Breast epithelium (tissue), 4 donors: Measurements from ENCODE around the gene SDK2. TPM values are rescaled to one million over a fixed set of nuclear protein-coding genes. Genes with fewer than 3 reads are reported as not detected.

Experiments
- DNase-seq, 2 donors: peaks; one replicate each; pipeline ENCODE4 v3.0.0-alpha.2; 2019; ENCODE audit warnings: low spot score in 2 of 2
- H3K27ac ChIP-seq, 2 donors: fragments of 200-600 bp; sonication (generic) in 1 of 2; one replicate each; pipeline ENCODE4 v1.5.1; 2016 to 2019; ENCODE audit warnings: mild to moderate bottlenecking in 1 of 2
- H3K27me3 ChIP-seq, 2 donors: fragments of 200-600 bp; sonication (generic) in 1 of 2; one replicate each; pipeline versions ENCODE4 v1.5.1 to v1.6.0; 2017 to 2019; ENCODE audit warnings: control low read depth in 1 of 2, mild to moderate bottlenecking in 1 of 2
- H3K36me3 ChIP-seq: fragments of 200-600 bp; one replicate; pipeline ENCODE4 v1.5.1; 2019
- H3K4me1 ChIP-seq, 2 donors: fragments of 200-600 bp; sonication (generic); one replicate each; pipeline ENCODE4 v1.5.1; 2016 to 2019; ENCODE audit warnings: control low read depth in 1 of 2
- H3K4me3 ChIP-seq, 3 donors: fragments of 200-600 bp; sonication (generic); 1 replicate in 2 of 3; 2 replicates in 1 of 3; pipeline ENCODE4 v1.5.1; 2016 to 2019; ENCODE audit warnings: mild to moderate bottlenecking in 3 of 3, moderate library complexity in 2 of 3
- H3K9me3 ChIP-seq, 2 donors: fragments of 200-600 bp; sonication (generic) in 1 of 2; one replicate each; pipeline ENCODE4 v1.5.1; 2016 to 2019; ENCODE audit warnings: control low read depth in 1 of 2
- POLR2A ChIP-seq: fragments of 450-650 bp; IDR thresholded peaks from one replicate; pipeline ENCODE4 v1.6.1; 2016; ENCODE audit warnings: antibody characterized with exemption, mild to moderate bottlenecking, moderate library complexity
- POLR2AphosphoS5 ChIP-seq, 3 donors: sonication (generic); formaldehyde crosslinking; IDR thresholded peaks; one replicate each; pipeline ENCODE4 v1.6.1; 2017; ENCODE audit warnings: antibody characterized with exemption in 3 of 3
- intact Hi-C: fragments of 100-400 bp; cut with DNase I; formaldehyde crosslinking; loops from one replicate; pipeline ENCODE4 v1.15.1; 2023; ENCODE audit warnings: low total_unique reads
- total RNA-seq, 3 donors: library from RNA; depleted of rRNA; stranded (reverse); fragments of >200 nt; gene quantifications; one replicate each; pipeline ENCODE4 v1.1.0, GENCODE V29; 2016
- TF ChIP-seq, protein P1 (sequence below), 3 donors: fragments of 450-650 bp; IDR thresholded peaks; one replicate each; pipeline ENCODE4 v1.5.1; 2016 to 2017; ENCODE audit warnings: antibody characterized with exemption in 3 of 3, mild to moderate bottlenecking in 3 of 3, moderate library complexity in 3 of 3

Gene SDK2
- total RNA-seq, 3 donors from 2014 or later: 0.16 to 2.9 (median 2.6) TPM

DNA sequence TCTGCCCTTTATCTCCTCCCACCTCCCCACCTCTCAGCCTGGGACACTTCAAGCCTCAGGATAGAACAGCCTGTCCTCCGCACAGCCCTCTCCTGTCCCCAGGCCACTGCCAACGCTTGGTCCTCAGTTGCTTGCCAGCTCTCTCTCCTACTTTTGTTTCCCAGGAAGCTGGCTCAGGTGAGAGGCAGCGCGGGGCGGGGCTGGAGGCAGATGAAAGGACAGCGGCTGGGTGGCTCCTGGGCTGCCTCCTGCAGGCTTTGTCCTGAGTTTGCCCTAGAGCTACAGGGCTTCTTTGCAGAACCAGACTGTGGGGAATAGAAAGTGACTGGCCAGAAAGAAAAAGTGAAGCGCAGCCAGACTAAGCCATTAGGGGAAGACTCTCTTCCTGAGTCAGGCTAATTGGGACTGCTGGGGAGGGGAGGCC, 284.2 kb downstream of the SDK2 start:
- intact Hi-C loops: loop anchor here (10.0 kb wide), 1 partner anchor 45 kb away; the partner anchor contains the start of gene CDC42EP4
- Histone ChIP-seq H3K4me3 (peak overlapping the region in 1 of 3 donors; percentile 23), H3K36me3 (no peaks in the 10 kb centered on the region), H3K9me3 (no peaks in the 10 kb centered on the region), H3K4me1 (peaks cover 6 to 14% of the 10 kb centered on the region in 2 donors), H3K27me3 (no peaks in the 10 kb centered on the region), H3K27ac (peak overlapping the region; percentile 72 to 79)
- DNase-seq: peak; percentile 82 to 92
- TF ChIP-seq POLR2AphosphoS5 (IDR thresholded peaks at IDR 0.05) (peak in 1 of 3 donors; percentile 52), POLR2A (no peak)

DNA sequence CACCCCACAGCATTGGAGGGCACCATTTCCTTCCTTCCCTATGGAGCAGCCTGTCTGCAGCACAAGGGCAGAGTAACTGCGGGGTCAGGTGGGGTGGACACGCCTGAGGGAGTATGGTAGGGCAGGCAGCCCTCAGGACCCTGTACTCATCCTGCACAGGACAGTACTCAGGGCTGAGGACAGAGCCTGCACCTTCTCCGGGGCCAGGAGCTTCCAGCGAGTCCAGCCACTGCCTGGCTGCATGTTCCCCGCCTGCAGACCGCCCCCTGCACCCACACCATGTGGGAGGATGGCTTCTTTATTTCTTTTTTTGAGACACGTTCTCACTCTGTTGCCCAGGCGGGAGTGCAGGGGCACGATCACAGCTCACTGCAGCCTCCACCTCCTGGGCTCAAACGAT, 284.9 kb downstream of the SDK2 start:
- TF ChIP-seq, protein P1, sequence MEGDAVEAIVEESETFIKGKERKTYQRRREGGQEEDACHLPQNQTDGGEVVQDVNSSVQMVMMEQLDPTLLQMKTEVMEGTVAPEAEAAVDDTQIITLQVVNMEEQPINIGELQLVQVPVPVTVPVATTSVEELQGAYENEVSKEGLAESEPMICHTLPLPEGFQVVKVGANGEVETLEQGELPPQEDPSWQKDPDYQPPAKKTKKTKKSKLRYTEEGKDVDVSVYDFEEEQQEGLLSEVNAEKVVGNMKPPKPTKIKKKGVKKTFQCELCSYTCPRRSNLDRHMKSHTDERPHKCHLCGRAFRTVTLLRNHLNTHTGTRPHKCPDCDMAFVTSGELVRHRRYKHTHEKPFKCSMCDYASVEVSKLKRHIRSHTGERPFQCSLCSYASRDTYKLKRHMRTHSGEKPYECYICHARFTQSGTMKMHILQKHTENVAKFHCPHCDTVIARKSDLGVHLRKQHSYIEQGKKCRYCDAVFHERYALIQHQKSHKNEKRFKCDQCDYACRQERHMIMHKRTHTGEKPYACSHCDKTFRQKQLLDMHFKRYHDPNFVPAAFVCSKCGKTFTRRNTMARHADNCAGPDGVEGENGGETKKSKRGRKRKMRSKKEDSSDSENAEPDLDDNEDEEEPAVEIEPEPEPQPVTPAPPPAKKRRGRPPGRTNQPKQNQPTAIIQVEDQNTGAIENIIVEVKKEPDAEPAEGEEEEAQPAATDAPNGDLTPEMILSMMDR (IDR thresholded peaks at IDR 0.05): no peak
- TF ChIP-seq POLR2A (no peak), POLR2AphosphoS5 (IDR thresholded peaks at IDR 0.05) (no peak)
- peak overlapping the region; percentile 72 to 79 for H3K27ac ChIP-seq

DNA sequence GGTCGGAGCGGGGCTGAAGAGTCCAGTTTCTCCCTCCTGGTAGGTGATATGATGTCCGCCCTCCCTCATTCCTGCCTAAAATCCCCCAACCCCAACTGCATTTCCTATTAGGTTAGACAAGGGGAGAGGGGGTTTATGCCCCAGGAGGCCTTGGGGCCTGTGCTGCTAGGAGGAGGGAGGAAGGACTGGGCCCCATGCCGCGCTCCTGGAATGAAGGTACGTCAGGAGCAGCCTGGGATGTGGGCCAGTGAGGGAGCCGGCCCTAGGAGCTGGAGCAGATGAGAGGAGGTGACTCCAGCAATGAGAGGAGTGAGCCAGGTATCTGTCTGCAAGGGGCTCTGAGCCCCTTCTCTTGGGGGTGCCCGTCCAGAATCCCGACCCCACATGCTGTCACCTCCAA, 285.6 kb downstream of the SDK2 start:
- DNase-seq: peak in 1 of 2 donors; percentile 73

More for the DNA sequence above, 284.9 kb downstream of the SDK2 start:
- Histone ChIP-seq H3K36me3 (no peaks in the 10 kb centered on the region), H3K4me1 (peaks cover 6 to 14% of the 10 kb centered on the region in 2 donors), H3K27me3 (no peaks in the 10 kb centered on the region), H3K4me3 (no peak overlapping the region), H3K9me3 (no peaks in the 10 kb centered on the region)
- intact Hi-C loops: no loop called here
- no peak for DNase-seq

DNA sequence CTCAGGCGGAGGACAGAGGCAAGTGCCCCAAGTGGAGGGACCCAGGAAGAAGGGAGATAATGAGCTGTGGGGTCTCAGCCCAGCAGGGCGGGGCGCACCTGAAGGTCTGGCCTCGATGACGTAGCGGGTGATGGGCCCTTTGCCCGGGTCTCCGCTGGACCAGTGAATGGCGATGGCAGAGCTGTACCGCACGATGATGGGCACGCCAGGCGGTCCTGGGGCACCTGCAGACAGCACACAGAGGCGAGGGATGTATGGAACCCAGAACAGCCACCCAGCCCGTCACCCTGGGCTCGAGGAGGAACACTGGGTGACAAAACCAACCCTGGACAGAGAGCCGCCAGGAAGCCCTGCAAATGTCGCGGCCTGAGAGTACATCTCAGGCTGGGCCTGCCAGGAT, 286.3 kb downstream of the SDK2 start:
- H3K36me3 ChIP-seq: no peaks in the 10 kb centered on the region
- intact Hi-C loops: no loop called here
- no peak for TF ChIP-seq POLR2AphosphoS5 (IDR thresholded peaks at IDR 0.05)
- no peak overlapping the region for H3K4me3 ChIP-seq
- peaks cover 6 to 14% of the 10 kb centered on the region in 2 donors for H3K4me1 ChIP-seq
- H3K27ac ChIP-seq: peak overlapping the region in 1 of 2 donors; percentile 79
- no peaks in the 10 kb centered on the region for H3K27me3 ChIP-seq
- H3K9me3 ChIP-seq: no peaks in the 10 kb centered on the region
- no peak for DNase-seq

More for the DNA sequence above, 285.6 kb downstream of the SDK2 start:
- no peak overlapping the region for H3K4me3 ChIP-seq
- TF ChIP-seq POLR2AphosphoS5 (IDR thresholded peaks at IDR 0.05) (no peak), POLR2A (no peak)
- TF ChIP-seq, protein P1 (IDR thresholded peaks at IDR 0.05): no peak
- H3K9me3 ChIP-seq: no peaks in the 10 kb centered on the region
- no peaks in the 10 kb centered on the region for H3K27me3 ChIP-seq
- peaks cover 6 to 14% of the 10 kb centered on the region in 2 donors for H3K4me1 ChIP-seq
- intact Hi-C loops: no loop called here
- H3K36me3 ChIP-seq: no peaks in the 10 kb centered on the region
- peak overlapping the region; percentile 3 to 79 for H3K27ac ChIP-seq

DNA sequence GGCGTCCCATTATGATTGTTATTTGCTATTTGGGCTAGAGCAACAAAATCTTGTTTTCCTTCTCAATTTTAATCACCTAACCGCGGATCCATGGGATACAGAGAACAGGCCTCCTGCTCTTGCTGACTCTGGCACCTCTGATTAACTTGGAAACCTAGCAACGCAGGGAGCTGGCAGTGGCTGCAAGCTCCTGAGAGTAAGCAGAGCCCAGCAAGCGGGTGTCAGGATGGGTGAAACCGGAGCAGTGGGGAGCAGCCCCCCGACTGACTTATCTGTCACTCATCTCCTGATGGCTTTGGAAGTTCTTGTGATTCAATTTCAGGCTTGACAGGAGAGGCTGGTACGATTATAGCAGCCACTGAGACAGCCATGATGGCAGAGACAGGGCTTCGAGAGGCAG, 286.9 kb downstream of the SDK2 start:
- no peak for TF ChIP-seq POLR2A
- TF ChIP-seq POLR2AphosphoS5 (IDR thresholded peaks at IDR 0.05): no peak
- TF ChIP-seq, protein P1 (IDR thresholded peaks at IDR 0.05): no peak
- Histone ChIP-seq H3K4me1 (peaks cover 6 to 14% of the 10 kb centered on the region in 2 donors), H3K27ac (peak overlapping the region in 1 of 2 donors; percentile 79), H3K4me3 (no peak overlapping the region), H3K9me3 (no peaks in the 10 kb centered on the region), H3K27me3 (no peaks in the 10 kb centered on the region), H3K36me3 (no peaks in the 10 kb centered on the region)
- no peak for DNase-seq
- intact Hi-C loops: no loop called here

DNA sequence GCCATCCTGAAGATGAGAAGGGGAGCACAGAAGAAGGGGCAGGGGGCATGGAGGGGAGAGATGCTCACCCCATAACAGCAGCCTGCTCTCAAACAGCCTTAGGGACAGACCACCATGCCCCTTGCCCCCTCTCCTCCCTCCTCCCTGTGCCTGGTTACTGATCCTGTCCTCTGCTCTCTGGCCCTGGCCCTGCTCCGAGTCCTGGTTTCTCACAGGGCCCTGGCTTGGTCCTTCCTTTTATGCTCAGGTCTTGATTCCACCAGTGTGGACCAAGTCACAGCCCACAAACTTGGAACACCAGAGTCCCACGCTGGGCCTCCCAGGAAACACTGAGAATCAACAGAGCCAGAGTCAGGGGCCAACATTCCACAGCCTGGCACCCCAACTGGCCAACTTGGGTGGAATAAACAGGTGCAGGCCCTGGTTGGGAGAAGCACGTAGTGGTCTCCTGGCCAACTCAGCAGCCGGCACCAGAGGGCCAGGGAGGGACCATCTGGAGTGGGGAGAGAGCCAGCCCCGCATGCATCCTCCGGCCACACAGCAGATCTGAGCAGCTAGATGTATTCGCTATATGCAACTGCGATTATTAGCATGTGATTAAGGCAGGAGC, 287.6 kb downstream of the SDK2 start:
- TF ChIP-seq, protein P1 (IDR thresholded peaks at IDR 0.05): no peak
- no peak for TF ChIP-seq POLR2A
- TF ChIP-seq POLR2AphosphoS5 (IDR thresholded peaks at IDR 0.05): no peak
- Histone ChIP-seq H3K9me3 (no peaks in the 10 kb centered on the region), H3K4me3 (no peak overlapping the region), H3K27me3 (no peaks in the 10 kb centered on the region), H3K4me1 (peaks cover 6 to 14% of the 10 kb centered on the region in 2 donors), H3K36me3 (no peaks in the 10 kb centered on the region), H3K27ac (peak overlapping the region; percentile 22 to 27)
- no peak for DNase-seq
- intact Hi-C loops: no loop called here
